ENCODE measurements around the gene CTNNA3. TPM values are rescaled to one million over a fixed set of nuclear protein-coding genes. Genes with fewer than 3 reads are reported as not detected.

CTNNA3 gene
- total and polyA plus RNA-seq, 4 donors: 0.16 to 2.4 (median 1.4) TPM

DNA sequence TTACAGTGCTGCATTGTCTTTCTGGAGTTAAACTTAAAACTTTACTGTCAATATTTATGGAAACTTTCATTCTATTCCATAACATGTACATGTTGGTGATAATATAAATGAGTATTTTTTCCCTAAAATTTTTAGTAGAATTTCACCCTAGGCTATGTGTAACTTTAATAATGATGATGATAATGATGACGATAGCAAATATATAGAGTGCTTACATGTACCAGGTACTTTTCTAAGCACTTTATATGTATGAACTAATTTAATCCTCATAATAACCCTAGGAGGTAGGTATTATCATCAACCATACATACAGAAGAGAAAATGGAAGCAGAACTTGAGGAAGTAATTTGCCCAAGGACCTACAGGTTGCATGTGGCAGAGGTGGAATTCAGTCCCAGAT, 684.5 kb downstream of the CTNNA3 start:
- Histone ChIP-seq H3K4me1 (ENCODE audit: control insufficient read depth in 4 of 4, insufficient read depth in 4 of 4, low read length in 3 of 4) (no peaks in the 10 kb centered on the region), H3K36me3 (ENCODE audit: control insufficient read depth in 4 of 4, insufficient read depth in 3 of 4, low read depth in 1 of 4, low read length in 3 of 4) (no peaks in the 10 kb centered on the region), H3K27me3 (ENCODE audit: control insufficient read depth in 4 of 4, insufficient read depth in 4 of 4, low read length in 3 of 4) (no peaks in the 10 kb centered on the region), H3K27ac (ENCODE audit: low read depth in 1 of 2, low read length in 2 of 2) (no peak overlapping the region), H3K4me3 (ENCODE audit: low read depth in 1 of 3, low read length in 3 of 3) (no peak overlapping the region), H3K9me3 (ENCODE audit: control insufficient read depth in 4 of 4, low read length in 3 of 4) (no peaks in the 10 kb centered on the region), H3K9ac (ENCODE audit: low read depth in 1 of 2, low read length in 2 of 2) (no peak overlapping the region)
- 92% methylated on average over 1 of the region's 1 CpG for WGBS
- TF ChIP-seq YY1 (IDR thresholded peaks at IDR 0.05) (no peak), SP1 (IDR thresholded peaks at IDR 0.05) (no peak), GABPA (IDR thresholded peaks at IDR 0.05 in 1 of 2, conservative IDR thresholded peaks at IDR 0.05 in 1 of 2) (no peak), ZBTB33 (IDR thresholded peaks at IDR 0.05) (no peak), CTCF (IDR thresholded peaks at IDR 0.05; ENCODE audit: low read depth, low read length, missing input control) (no peak), TAF1 (conservative IDR thresholded peaks at IDR 0.05) (no peak), RAD21 (IDR thresholded peaks at IDR 0.05) (no peak), NR2F2 (IDR thresholded peaks at IDR 0.05) (no peak), FOXA2 (IDR thresholded peaks at IDR 0.05) (no peak), HNF4G (IDR thresholded peaks at IDR 0.05) (no peak), JUND (IDR thresholded peaks at IDR 0.05) (no peak), FOXA1 (IDR thresholded peaks at IDR 0.05) (no peak)
- no peak for DNase-seq (ENCODE audit: low spot score)

GRCh38 chr10:67005981-67006380, 690.0 kb downstream of the CTNNA3 start:
- Histone ChIP-seq H3K36me3 (ENCODE audit: control insufficient read depth in 4 of 4, insufficient read depth in 3 of 4, low read depth in 1 of 4, low read length in 3 of 4) (no peaks in the 10 kb centered on the region), H3K4me1 (ENCODE audit: control insufficient read depth in 4 of 4, insufficient read depth in 4 of 4, low read length in 3 of 4) (peaks cover 0 to 1% (median 0%) of the 10 kb centered on the region in 4 donors), H3K27me3 (ENCODE audit: control insufficient read depth in 4 of 4, insufficient read depth in 4 of 4, low read length in 3 of 4) (no peaks in the 10 kb centered on the region), H3K9ac (ENCODE audit: low read depth in 1 of 2, low read length in 2 of 2) (no peak overlapping the region), H3K4me3 (ENCODE audit: low read depth in 1 of 3, low read length in 3 of 3) (no peak overlapping the region), H3K9me3 (ENCODE audit: control insufficient read depth in 4 of 4, low read length in 3 of 4) (no peaks in the 10 kb centered on the region), H3K27ac (ENCODE audit: low read depth in 1 of 2, low read length in 2 of 2) (no peak overlapping the region)
- whole genome bisulfite sequencing: 88% methylated on average over 1 of the region's 1 CpG
- no peak for DNase-seq (ENCODE audit: low spot score)
- no peak for TF ChIP-seq NR2F2 (IDR thresholded peaks at IDR 0.05)
- no peak for TF ChIP-seq EGR1 (IDR thresholded peaks at IDR 0.05; ENCODE audit: low read depth in 2 of 2)
- no peak for TF ChIP-seq FOXA2 (IDR thresholded peaks at IDR 0.05)
- no peak for TF ChIP-seq FOXA1 (IDR thresholded peaks at IDR 0.05)

GRCh38 chr10:67004690-67005089, 691.3 kb downstream of the CTNNA3 start:
- no peak overlapping the region for H3K27ac ChIP-seq (ENCODE audit: low read depth in 1 of 2, low read length in 2 of 2)
- H3K4me1 ChIP-seq (ENCODE audit: control insufficient read depth in 4 of 4, insufficient read depth in 4 of 4, low read length in 3 of 4): peaks cover 0 to 1% (median 0%) of the 10 kb centered on the region in 4 donors
- no peak for DNase-seq (ENCODE audit: low spot score)
- 85% methylated on average over 2 of the region's 2 CpGs for WGBS
- H3K9me3 ChIP-seq (ENCODE audit: control insufficient read depth in 4 of 4, low read length in 3 of 4): no peaks in the 10 kb centered on the region
- no peaks in the 10 kb centered on the region for H3K36me3 ChIP-seq (ENCODE audit: control insufficient read depth in 4 of 4, insufficient read depth in 3 of 4, low read depth in 1 of 4, low read length in 3 of 4)
- H3K9ac ChIP-seq (ENCODE audit: low read depth in 1 of 2, low read length in 2 of 2): no peak overlapping the region
- no peak overlapping the region for H3K4me3 ChIP-seq (ENCODE audit: low read depth in 1 of 3, low read length in 3 of 3)
- no peaks in the 10 kb centered on the region for H3K27me3 ChIP-seq (ENCODE audit: control insufficient read depth in 4 of 4, insufficient read depth in 4 of 4, low read length in 3 of 4)
- TF ChIP-seq, protein P1, sequence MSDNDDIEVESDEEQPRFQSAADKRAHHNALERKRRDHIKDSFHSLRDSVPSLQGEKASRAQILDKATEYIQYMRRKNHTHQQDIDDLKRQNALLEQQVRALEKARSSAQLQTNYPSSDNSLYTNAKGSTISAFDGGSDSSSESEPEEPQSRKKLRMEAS (IDR thresholded peaks at IDR 0.05): no peak
- TF ChIP-seq FOXA2 (IDR thresholded peaks at IDR 0.05) (no peak), YY1 (IDR thresholded peaks at IDR 0.05) (no peak), SP1 (IDR thresholded peaks at IDR 0.05) (no peak)
